Activated T-helper 1 cell treated with Interleukin-2 at 50 U/mL for 16 hours (primary cell): ENCODE results near the gene THSD7A.

Experiments used
- DNase-seq: peaks from one replicate; pipeline ENCODE4 v3.0.0-alpha.2; 2020; ENCODE audit warnings: low read depth

The THSD7A gene

GRCh38 chr7:11706666-11707605, 125.1 kb downstream of the THSD7A start:
- DNase-seq: no peak

DNA sequence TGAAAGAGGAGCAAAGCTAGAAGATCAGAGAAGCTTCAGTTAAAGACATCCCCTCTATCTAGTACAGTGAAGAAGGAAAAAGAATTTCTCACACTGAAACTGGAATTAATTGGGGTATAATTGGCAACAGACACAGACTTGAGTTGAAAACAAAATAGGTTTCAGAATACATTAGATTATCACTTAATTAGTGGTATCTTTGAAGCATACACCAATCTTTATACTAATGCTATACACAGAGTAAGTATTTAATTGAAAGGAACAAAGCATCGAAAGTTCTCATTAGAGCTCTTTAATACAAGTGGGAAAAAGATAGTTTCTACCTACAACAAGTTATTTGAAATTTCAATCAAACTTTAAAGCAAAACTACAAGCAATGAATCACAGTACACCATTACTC, 128.2 kb downstream of the THSD7A start:
- DNase-seq: no peak

- no peak for DNase-seq
Observed at GRCh38 chr7:11702938-11703337, 129.1 kb downstream of the THSD7A start.

DNA sequence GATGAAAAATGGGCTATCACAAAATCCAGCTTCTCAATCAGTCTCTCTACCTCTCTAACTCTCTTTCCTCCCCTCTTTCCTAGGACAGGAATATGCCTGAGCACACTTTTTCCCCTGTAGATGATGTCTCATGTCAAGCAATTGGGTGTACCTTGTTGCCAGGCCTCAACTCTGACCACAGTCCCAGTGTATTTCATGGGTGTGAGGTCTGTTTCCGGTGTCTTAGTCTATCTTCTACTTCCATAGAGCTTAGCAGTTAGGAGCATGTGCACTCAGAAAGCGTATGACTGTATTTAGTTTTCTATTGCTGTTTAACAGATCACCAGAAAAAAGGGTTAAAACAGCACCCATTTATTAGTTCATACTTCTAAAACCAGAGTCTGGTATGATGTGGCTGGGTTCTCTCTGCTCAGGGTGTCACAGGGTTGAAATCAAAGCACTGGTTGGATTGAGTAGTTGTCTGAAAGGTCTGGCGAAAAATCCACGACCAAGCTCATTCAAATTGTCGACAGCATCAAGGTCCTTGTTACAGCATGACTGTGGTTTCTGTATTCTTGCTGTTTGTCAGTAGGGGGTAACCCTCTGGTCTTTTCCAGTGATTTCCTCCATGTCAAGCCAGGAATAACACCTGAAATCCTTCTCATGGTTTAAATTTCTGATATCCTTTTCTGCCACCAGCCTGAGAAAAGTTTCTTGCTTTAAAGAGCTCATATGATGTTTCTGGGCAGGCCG, 130.0 kb downstream of the THSD7A start:
- no peak for DNase-seq

DNA sequence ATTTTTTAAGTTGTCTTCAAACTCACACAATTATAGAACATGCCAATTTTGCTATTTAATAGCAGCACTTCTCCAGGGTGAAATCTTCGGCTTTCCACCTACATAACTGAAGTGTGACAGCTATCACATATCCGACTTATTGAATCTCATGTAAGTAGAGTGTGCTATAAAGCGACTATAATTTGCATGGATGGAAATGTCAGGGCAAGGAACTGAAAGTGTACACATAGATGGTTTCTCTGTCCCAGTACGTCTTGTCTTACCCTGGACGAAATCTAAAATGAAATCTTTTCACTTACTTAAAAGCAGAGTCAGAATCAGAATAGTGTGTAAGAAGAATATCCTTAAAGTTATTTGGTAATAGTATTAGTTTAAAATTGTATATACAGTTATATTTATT, 132.3 kb downstream of the THSD7A start:
- no peak for DNase-seq

DNA sequence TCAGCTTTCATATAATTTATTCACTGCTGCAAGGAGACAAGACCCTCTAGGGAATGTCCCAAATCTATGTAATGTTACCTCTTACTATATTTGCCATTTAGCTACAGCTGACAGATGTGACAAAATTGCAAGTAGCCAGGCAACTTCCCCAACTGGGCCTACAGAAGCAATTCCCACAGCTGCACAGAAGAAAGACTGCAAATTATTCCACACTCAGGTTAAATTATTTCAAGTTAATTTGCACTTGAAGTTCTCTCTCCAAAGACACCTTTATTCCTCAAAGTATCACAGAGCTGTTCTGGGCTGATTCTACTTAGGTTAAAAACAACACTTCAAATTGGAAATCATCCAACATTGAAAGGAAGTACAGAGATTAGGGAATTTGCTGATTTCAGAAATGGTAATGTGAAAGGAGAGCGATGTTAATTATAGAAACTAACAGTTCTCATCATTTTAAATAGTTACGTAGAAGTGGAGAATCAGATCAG, 133.6 kb downstream of the THSD7A start:
- no peak for DNase-seq

- DNase-seq: no peak
Observed at GRCh38 chr7:11690395-11690794, 141.6 kb downstream of the THSD7A start.

- DNase-seq: no peak
Observed at GRCh38 chr7:11689096-11689495, 142.9 kb downstream of the THSD7A start.

GRCh38 chr7:11681461-11681860, 150.5 kb downstream of the THSD7A start:
- no peak for DNase-seq

DNA sequence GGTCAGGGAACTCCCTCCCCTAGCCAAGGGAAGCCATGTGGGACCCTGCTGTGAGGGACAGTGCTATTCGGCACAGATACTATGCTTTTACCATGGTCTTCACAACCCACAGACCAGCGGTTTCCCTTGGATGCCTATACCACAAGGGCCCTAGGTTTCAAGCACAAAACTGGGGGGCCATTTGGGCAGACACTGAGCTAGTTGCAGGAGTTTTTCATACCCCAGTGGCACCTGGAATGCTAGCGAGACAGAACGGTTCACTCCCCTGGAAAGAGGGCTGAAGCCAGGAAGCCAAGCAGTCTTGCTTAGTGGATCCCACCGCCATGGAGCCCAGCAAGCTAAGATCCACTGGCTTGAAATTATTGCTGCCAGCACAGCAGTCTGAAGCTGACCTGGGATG, 156.8 kb downstream of the THSD7A start:
- no peak for DNase-seq

GRCh38 chr7:11668727-11669126, 163.3 kb downstream of the THSD7A start:
- DNase-seq: no peak

GRCh38 chr7:11667810-11668185, 164.2 kb downstream of the THSD7A start:
- no peak for DNase-seq

DNA sequence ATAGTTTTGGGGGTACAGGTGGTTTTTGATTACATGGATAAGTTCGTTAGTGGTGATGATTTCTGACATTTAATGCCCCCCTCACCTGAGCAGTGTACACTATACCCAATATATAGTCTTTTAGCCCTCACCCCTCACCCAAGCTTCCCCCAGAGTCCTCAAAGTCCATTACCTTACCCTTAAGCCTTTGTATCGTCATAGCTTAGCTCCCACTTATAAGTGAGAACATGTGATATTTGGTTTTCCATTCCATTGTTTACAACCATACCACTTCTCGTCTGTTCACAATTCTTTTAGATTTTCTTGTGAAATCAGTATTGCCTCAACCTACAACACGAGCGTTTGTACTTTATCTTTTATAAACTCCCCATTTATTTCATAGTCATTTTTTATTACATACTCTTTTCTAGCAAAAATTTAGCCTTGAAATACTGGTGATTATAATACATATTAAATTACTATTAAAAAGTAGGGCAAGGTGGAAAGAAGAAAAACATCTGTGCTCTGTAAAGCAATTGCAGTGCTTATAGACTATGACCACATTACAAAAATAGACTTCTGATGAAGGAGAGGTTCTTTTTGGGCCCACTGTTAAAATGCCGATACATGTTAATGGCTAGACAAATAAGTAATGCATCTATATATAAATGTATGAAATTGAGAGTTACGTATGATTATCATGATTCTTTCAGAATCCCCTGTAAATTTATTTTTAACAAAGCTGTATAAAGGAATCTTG, 164.8 kb downstream of the THSD7A start:
- no peak for DNase-seq

DNA sequence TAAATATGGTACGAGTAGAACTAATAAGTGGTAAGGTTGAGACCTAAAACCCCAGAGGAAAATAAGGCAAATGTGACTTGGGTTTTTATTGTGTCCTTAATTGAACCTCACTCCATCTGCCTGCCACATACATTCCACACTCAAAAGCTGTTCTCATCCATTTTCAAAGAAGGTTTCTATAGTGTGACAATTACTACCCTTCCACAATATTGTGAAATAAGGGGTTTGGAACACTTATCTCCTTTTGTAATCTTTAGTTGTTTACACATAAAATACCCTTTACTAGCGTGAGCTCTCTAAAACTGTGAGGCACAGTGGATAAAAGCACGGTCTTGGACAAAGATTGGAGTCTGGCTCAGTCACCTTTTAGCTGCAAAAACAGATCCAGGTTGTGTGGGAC, 166.6 kb downstream of the THSD7A start:
- no peak for DNase-seq

DNA sequence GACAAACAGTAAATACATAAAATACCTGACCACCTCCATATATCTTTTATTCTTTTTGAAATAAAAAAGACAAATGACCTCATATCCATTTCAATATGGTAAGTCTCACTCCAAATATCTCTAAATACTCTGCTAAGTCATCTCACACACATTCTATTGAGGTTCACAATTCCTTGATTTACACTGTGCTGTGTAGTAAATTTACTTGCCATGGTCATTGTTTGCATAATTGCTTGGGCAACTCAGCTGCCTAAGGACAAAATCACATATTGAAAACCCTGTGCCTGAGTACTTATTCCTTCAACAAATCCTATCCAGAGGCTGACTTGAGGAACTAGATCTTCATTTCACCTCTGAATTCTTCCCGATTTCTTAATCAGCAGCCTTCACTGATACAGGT, 176.4 kb downstream of the THSD7A start:
- no peak for DNase-seq

GRCh38 chr7:11655163-11655562, 176.8 kb downstream of the THSD7A start:
- no peak for DNase-seq

- no peak for DNase-seq
Observed at GRCh38 chr7:11650500-11650899, 181.5 kb downstream of the THSD7A start.

DNA sequence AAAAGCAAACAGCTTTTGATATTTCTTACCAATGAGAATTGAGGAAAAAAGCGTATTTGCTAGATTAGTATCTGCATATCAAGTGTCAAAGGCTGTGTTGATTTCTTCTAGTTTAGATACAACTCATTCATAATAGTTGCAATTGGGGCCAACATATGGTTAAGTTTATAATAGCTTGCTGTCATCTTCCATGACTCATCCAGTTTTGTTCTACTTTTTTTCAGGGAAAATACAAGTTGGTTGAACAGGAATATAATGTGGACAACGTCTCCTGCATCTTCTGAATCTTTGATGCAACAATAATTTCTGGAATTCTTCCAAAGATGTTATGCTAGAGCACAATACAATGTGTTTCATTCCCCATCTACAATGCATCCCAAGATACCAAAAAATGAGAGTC, 182.0 kb downstream of the THSD7A start:
- DNase-seq: no peak

GRCh38 chr7:11648980-11649379, 183.0 kb downstream of the THSD7A start:
- no peak for DNase-seq

- no peak for DNase-seq
Observed at GRCh38 chr7:11648101-11648500, 183.9 kb downstream of the THSD7A start.

DNA sequence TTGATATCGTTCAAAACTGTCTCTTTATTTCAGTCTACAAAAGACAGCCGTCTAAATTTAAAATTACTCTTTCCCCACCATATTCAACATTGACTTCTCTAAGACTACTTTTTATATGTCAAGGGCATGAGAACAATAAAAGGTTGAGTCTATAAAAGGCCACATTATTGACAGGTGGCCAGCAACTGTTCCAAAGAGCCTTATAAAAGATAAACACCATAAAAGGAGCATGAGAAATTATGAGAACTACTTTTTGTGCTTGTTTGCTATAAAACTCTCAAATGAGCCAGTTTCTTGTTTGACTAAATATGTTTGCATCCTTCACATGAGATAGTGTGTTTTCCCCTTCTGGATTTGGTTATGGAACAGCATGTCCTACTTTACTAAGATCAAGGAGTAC, 189.2 kb downstream of the THSD7A start:
- no peak for DNase-seq

DNA sequence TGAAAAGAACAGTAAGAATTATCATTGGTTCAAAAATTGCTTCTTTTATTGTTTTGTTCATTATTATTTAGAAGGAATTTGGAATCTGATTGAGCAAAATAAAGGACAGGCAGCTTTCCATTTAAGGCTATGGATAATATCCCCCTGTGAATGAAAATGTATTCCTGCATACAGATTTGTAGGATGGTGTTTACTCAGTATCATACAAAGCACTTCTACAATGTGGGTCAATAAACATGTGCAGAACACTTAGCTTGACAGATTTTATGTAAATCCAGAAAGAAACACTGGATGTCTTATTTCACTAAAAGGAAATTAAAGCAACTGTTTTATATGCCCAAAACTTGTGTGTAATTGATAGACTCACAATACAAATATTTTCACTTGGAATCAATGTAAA, 189.7 kb downstream of the THSD7A start:
- DNase-seq: no peak
